ENCODE data around the gene THBS3.
"Not testable (repeated sequence)": the region's sequence is repeated elsewhere in the genome, so short reads cannot be mapped to it uniquely, and the experiment has no call there.

The THBS3 gene

DNA sequence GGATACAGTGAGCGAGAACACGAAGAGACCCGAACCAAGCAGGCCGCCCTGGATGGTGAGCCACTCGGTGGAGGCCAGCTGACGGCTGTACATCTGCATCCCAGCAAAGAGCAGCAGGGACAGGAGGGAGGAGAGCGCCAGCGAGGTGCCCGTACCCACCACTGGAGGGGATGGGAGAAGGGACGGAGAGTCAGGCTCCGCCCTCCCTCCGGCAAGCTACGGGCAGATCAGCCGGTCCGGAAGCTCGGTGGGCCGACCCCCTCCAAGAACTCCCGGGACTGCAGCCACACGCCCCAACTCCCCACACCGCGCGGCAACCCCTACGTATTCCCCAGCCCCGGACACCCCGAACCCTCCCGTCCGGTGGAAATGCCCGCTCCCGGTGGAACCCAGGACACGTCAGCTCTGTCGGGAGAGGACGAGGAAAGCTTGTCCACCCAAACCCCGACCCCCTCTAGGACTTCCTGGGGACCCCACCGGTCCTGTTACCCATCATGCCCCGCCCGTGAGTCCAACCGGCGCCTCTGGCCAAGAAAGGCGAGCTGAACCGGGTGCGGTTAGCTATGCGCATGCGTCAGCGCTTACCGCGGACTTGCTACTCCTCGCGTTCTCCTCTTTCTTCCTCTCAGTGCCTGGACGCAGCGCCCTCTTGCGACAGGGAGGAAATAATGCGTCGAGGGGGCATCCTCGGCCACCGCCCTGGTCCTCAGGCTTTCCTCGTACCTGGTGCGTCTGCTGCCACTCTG is 34.8 kb downstream of the THBS3 start, which contains the start of gene KRTCAP2:
Gene KRTCAP2, minus strand, starts transcription at position 573 of the 746 bp plus-strand sequence. Its CDS starts 80 bp downstream, at position 493.
- peak; percentile 96 for DNase-seq

DNA sequence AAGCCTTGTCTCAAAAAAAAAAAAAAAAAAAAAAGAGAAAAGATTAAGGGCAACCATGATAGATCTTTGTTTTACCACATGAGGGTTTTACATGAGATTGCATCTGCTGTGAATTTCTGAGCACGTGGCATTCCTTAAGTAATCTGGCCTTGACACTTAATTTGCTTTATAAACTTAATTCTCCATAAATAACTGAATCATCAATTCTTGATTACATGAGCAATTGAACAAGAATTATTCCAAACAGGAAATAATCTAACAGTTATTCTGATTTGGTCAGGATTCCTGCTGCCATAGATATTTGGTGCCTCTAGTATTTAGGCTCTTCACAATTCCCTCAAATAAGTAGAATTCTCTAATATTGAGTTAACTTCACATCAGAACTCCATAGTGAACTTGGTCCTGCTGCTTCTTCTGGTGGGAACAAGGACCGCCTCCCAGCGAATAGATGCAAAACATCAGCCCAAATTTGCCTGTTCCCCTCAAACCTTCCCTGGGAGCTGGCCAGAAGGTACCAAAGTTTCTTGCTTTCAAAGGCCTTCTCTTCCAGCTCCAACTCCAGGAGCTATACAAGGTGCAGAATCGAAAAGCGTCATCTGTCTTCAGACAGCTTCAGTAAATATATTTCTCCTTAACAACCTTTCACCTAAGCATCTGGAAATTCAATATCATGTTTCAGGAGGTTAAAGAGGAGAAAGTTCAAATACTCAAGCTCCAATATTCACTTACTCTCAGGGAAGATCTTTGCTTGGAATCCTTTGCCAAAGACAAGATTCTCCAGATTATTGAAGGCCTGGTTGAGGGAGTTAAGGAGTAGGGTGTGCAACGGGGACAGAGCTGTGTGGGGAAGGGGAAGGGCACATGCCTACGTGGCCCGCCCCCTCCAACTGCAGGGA is 35.6 kb downstream of the THBS3 start:
- DNase-seq = no peak

DNA sequence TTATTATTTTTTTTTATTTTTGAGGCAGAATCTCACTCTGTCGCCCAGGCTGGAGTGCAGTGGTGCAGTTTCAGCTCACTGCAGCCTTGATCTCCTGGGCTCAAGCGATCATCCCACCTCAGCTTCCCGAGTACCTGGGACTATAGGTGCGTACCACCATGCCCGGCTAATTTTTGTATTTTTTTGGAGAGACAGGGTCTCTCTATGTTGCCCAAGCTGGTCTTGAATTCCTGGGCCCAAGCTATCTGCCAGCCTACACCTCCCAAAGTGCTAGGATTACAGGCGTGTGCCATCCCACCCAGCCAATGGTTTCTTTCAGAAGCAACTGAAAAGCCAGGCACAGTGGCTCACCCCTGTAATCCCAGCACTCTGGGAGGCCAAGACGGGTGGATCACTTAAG is 36.9 kb downstream of the THBS3 start:
- DNase-seq = no peak

DNA sequence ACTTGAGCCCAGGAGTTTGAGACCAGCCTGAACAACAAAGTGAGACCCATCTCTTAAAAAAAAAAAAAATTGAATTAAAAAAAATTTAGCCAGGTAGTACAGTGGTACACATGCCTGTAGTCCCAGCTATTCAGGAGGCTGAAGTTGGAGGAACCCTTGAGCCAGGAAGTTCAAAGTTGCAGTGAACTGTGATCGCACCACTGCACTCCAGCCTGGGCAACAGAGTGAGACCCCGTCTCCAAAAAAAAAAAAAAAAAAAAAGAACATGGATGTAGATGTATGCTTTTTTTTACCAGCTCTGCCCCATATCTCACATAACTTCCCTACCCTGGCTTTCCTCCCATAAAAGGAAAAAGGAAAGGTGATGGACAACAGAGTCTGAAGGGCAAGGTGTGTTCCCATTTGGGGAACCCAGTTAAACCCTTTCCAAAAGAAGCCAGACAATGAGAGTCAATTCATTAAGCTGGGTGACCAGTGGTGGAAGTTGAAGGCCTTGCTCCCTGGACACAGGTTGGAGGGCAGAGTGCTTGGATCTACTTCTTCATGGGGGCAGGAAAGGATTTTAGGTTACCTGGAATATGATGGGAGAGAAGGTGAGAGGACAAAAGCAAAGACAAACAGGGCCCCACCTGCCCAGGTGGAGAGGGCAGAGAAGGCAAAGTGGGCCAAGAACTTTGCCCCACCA is 37.5 kb downstream of the THBS3 start:
- no peak for DNase-seq

DNA sequence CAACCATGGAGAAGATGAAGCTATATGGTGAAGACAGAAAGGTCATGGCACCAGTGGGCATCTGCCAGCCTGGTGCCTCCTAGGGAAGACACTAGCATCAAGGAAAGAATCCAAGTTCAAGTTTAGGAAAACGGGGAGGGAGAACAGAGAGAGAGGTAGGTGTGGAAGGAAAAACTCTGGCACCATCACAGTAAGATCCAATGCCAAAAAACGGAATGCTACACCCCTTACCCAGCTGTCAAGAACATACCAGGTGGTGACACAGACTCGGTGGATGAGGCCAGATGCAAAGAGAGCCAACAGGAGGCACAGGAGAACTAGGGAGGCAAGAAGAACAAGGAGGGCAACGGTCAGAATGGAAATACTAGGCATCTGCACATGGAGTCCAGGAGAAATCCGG is 38.2 kb downstream of the THBS3 start:
- no peak for DNase-seq

DNA sequence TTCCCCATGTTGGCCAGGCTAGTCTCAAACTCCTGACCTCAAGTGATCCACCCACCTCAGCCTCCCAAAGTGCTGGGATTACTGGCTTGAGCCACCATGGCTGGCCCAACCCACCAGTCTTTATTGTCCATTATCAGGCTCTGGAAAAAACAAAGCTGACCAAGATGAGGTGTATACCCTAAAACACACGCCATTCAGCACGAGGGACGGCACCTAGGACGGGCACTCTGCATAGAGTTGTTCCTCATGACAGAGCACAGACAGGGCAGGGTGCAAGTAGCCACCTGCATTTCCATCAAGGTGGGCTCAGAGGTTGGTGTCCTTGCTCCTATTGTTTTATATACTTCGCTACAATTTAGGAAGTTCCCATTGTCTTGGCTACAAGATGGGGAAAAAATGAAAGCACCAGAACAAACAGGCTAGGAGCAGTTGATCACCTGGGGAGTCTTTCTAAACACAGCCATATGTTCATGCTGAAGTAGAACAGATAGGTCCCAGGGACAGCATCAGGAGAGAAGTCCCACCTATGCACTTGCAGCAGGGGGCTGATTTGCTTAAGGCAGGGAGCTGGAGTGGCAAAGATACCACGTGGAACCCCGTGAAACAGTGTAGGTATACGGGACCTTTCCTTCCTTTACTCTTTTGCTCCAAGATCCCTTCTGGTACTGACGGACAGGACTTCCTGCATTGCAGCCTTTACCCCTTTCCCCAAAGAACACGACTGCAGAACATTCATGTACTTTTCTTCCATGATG is 39.1 kb downstream of the THBS3 start:
- no peak for DNase-seq

DNA sequence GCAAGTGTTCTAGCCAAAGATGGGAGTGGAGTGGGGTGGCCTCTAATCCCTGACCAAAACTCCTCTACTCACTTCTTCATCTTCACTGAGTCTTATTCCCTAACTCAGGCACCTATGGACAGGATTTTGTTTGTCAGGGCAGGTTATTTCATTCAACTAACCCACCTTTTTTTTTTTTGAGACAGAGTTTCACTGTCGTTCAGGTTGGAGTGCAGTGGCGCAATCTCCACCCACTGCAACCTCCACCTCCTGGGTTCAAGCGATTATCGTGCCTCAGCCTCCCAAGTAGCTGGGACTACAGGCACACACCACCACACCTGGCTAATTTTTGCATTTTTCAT is 39.6 kb downstream of the THBS3 start:
- DNase-seq = not testable (repeated sequence)

DNA sequence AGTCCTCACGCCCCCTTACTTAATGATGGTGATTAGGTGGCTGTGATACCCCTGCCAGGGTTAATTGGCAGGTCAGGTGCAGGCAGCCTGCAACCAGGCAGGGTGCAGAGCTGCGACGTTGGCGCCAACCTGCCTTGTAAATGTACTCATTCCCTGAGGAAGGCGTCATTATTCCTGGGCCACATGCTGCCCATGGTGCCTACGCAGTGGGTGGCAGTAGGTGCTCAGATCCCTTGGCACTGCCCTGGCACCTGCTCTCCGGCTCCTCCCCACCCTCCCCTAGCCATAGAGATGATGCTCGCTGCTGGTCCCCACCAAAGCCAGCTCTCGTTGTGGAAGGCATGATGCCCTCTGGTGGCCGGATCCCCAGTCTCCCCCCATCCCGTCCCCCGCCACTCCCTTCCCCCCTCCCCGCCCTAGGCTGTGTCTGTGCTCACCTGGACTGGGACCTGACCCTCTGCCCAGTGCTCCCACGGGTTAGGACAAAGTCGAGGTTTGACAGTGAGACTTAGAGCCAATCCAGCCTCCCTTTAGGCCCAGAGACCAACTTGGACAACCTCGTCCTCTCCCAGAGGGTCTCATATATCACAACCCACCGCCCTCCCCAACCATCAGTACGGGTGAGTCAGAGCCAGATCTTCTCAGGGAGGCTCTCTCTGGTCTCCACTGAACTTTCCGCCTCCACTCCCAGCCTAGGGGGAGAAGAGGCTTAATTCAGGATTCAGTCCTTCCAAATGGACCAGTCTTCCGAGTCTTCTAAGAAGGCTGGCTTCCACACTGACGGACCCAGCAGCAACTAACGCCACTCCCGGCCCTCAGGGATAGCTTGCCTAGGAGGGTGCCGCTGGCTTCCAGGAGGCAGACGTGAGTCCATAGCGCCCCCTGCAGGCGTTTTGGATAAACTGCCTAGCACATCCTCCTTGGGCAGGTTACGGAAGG is 40.3 kb downstream of the THBS3 start:
- DNase-seq = peak; percentile 81

DNA sequence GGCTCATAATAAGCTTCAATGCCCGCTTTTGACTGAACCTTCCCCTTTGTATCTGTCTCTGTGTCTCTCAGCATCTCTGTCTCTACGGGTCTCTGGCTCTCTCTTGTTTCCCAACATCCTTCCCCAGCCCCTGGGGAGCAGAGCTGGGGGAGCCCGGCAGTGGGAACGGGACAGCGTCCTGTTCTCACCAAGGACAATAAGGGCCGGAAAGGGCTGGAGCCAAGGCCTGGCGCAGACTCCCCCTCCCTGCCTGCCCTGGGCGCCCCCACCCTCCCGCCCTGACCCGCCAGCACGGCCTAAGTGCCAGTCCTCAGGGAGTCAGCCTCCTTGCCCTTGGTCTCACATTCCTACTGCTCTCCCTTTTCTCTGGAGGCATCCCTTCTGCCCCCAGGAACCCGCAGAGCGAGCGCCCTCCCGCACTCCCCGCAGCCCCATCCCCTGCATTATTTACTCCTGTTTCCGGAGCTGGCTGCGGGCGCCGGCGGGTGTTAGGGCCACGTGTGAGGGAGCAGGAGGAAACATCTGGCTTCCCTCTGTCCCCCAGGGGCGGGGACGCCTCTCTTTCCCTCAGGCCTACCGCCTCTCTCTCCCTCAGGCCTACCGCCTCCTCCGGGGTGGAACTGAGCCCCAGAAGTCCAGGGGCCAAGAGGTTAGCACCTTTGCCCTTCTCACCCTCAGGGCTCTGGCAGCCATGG is 41.1 kb downstream of the THBS3 start:
- DNase-seq = peak; percentile 67

DNA sequence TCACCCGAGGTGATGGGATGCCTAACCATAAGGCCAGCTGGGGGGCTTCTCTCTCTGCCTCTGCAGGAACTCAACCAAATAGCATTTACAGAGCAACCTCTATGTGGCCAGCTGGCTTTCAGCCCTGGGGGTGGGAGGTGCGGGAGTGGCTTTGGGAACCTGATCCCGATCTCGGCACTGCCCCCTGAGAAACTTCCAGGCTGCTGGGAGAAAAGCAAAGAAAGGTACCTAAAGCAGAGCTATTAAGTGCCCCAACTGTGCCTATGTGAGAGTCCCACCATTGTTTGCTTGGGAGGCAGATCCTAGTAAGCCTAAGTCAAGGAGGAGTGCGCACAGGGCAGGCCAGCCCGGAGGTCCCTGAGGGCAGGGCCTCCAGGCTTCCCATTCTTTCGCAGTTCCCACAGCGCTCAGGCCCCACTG is 41.6 kb downstream of the THBS3 start:
- peak; percentile 48 for DNase-seq

DNA sequence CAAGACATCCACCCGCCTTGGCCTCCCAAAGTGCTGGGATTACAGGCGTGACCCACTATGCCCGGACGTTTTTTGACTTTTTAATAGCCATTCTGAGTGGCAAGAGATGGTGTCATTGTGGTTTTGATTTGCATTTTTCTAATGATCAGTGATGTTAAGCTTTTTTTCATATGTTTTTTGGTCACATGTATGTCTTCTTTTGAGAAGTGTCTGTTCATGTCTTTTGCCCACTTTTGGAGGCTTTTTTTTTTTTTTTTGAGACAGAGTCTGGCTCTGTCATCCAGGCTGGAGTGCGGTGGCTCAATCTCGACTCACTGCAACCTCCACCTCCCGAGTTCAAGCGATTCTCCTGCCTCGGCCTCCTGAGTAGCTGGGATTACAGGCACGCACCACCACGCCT is 43.1 kb downstream of the THBS3 start:
- not testable (repeated sequence) for DNase-seq

DNA sequence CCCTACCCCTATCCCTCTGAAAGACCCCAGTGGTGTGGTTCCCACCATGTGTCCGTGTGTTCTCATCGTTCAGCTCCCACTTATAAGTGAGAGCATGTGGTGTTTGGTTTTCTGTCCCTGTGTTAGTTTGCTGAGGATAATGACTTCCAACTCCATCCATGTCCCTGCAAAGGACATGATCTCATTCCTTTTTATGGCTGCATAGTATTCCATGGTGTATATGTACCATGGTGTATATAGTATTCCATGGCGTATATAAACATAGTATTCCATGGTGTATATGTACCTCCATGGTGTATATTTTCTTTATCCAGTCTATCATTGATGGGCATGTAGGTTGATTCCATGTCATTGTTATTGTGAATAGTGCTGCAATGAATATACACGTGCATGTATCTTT is 43.9 kb downstream of the THBS3 start:
- DNase-seq = not testable (repeated sequence)

DNA sequence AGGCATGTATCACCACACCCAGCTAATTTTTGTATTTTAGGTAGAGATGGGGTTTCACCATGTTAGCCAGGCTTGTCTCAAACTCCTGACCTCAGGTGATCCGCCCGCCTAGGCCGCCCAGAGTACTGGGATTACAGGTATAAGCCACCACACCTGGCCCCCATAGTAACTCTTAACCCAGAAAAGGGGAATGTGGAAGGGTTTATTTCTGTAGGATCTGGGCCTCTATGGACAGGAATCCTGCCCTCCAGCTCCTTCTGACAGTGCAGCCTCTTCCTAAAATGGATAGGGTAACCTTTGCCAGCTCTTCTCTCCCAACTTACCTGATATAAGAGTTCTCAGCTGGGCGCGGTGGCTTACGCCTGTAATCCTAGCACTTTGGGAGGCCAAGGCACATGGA is 45.1 kb downstream of the THBS3 start:
- not testable (repeated sequence) for DNase-seq

DNA sequence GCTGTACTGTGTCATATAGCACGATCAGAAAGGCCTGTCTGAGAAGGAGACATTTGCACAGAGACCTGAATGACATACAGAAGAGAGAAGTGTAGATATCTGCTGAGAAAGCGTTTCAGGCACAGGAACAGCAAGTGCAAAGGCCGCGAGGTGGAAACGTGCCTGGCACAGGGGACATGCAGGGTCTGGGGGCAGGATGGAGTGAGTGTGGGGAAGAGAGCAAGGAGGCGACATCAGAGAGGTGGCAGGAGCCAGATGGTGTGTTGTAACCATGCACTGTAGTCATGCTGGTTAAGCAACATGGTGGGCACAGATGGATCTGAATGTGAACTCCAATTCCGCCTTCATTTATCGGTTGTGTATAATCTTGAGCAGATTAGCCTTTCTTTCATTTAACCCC is 47.6 kb downstream of the THBS3 start:
- no peak for DNase-seq

DNA sequence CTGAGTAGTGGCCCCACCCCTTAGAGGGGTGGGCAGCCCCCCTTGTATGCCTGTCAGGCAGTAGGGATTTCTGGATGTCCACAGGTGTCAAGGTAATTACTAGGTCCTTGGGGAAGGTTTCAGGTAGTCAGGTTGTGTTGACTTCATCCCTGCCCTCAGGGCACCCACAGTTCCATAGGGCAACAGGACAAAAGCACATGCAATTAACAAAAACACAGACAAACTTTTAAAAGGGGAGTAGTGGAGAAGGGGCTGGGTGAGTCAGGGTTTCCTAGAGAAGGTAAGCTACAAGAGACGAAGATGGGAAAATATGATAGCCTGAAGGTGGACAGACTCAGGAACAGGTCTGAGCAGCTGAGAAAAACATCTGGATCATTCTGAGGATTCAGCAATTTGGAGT is 48.7 kb downstream of the THBS3 start:
- no peak for DNase-seq

DNA sequence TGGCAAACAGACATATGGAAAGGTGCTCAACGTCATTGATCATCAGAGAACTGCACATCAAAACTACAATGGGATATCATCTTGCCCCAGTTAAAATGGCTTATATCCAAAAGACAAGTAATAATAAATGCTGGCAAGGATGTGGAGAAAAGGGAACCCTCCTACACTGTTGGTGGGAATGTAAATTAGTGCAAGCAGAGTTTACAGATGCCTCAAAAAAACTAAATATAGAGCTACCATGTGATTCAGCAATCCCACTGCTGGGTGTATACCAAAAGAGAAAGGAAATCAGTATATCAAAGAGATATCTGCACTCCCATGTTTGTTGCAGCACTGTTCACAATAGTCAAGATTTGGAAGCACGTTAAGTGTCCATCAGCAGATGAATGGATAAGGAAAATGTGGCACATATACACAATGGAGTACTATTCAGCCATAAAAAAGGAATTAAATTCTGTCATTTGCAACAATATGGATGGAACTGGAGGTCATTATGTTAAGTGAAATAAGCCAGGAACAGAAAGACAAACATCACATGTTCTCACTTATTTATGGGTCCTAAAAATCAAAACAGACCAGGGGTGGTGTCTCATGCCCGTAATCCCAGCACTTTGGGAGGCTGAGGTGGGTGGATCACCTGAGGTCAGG is 51.6 kb downstream of the THBS3 start:
- DNase-seq = not testable (repeated sequence)
